Upper lobe of left lung (tissue), 6 donors: Measurements from ENCODE around the gene PLD5. TPM values are rescaled to one million over a fixed set of nuclear protein-coding genes. Genes with fewer than 3 reads are reported as not detected.
"Not testable (repeated sequence)": the region's sequence is repeated elsewhere in the genome, so short reads cannot be mapped to it uniquely, and the experiment has no call there.

Experiments used
- ATAC-seq, 2 donors: fragments of 200-7000 bp; cut with Tn5 transposase; one replicate each; pipeline ENCODE4 v1.9.1; 2022; ENCODE audit warnings: mild to moderate bottlenecking in 2 of 2, moderate library complexity in 2 of 2; ENCODE audit not compliant: low FRiP score in 2 of 2
- DNase-seq, 2 donors: peaks; one replicate each; pipeline ENCODE4 v3.0.0-alpha.2; 2019 to 2020
- H3K27ac ChIP-seq, 4 donors: fragments of 200-600 bp; sonication (generic); one replicate each; pipeline ENCODE4 v1.5.1; 2016 to 2019
- H3K27me3 ChIP-seq, 4 donors: fragments of 200-600 bp; sonication (generic); one replicate each; pipeline ENCODE4 v1.5.1; 2017 to 2019
- H3K36me3 ChIP-seq, 4 donors: fragments of 200-600 bp; sonication (generic); one replicate each; pipeline ENCODE4 v1.5.1; 2016 to 2019
- H3K4me1 ChIP-seq, 4 donors: fragments of 200-600 bp; sonication (generic); one replicate each; pipeline ENCODE4 v1.5.1; 2018 to 2019
- H3K4me3 ChIP-seq, 4 donors: fragments of 200-600 bp; sonication (generic); one replicate each; pipeline ENCODE4 v1.5.1; 2017 to 2019; ENCODE audit warnings: mild to moderate bottlenecking in 2 of 4, moderate library complexity in 1 of 4
- H3K9me3 ChIP-seq, 4 donors: fragments of 200-600 bp; sonication (generic); one replicate each; pipeline ENCODE4 v1.5.1; 2018 to 2019
- EP300 ChIP-seq, 4 donors: sonication (generic); formaldehyde crosslinking; IDR thresholded peaks; one replicate each; pipeline ENCODE4 v1.5.1; 2017; ENCODE audit warnings: antibody characterized with exemption in 4 of 4, control low read depth in 2 of 4
- POLR2A ChIP-seq, 4 donors: fragments of 450-650 bp; IDR thresholded peaks; one replicate each; pipeline ENCODE4 v1.5.1; 2016 to 2017; ENCODE audit warnings: antibody characterized with exemption in 4 of 4, mild to moderate bottlenecking in 2 of 4
- POLR2AphosphoS5 ChIP-seq, 2 donors: sonication (generic); formaldehyde crosslinking; IDR thresholded peaks; one replicate each; pipeline ENCODE4 v1.5.1; 2017; ENCODE audit warnings: antibody characterized with exemption in 2 of 2
- WGBS, 2 donors: methylation state at CpG; one replicate each; pipeline ENCODE4 v1.1.5; 2017 to 2018; 5-methylcytosine and 5-hydroxymethylcytosine counted together
- total RNA-seq, 6 donors: library from RNA; depleted of rRNA in 4 of 6; stranded (reverse); fragments of >200 nt in 4 of 6; gene quantifications; one replicate each; pipeline versions ENCODE4 v1.1.0 to v1.2.1, GENCODE V29; 2016 to 2021
- TF ChIP-seq, protein P1 (sequence below), 6 experiments: fragments of 450-650 bp in 4 of 6; fragments of 200-600 bp in 2 of 6; sonication (generic) in 2 of 6; IDR thresholded peaks; one replicate each; pipeline ENCODE4 v1.5.1; 2016 to 2019; ENCODE audit warnings: antibody characterized with exemption in 6 of 6
- donor health status: DM: no; HTN: no; CAD: no; lungs with moderate emphysema.
- donor health status: DM: no; HTN: yes; CAD: no; lungs with severe emphysema.

PLD5 gene
- total RNA-seq, 6 donors from 2014 or later, result under 0.01 to 1.9 (median 0.67) TPM

DNA sequence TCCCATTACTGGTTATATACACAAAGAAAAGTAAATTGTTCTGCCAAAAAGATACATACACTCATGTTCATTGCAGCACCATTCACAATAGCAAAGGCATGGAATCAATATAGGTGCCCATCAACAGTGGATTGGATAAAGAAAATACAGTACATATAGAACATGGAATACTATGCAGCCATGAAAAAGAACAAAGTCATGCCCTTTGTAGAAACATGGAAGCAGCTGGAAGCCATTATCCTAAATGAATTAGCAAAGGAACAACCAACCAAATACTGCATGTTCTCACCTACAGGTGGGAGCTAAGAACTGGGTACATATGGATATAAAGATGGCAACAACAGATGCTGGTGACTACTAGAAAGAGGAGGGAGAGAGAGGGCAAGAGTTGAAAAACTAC lies 132.6 kb downstream of the PLD5 start:
- ATAC-seq, result no peak

DNA sequence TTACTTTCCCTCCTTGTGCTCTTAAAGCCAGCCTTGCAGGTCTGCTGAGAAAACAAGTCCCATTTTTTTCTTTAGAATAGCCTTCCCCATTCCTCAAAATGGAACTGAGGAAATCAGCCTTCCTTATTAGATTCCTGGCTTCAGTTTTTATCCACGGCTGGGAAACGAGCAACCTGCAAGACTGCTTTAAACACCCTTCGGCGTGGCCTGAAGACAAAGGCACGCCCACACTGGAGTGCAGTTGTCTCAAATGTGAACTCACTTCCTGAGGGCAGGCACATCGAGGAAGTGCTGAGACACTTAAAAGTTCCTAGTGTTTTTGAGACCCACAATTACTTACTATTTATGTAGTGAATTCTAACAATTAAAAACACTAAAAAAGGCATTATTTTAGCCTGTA lies 148.4 kb downstream of the PLD5 start:
- not testable (repeated sequence) for H3K36me3 ChIP-seq, H3K4me1 ChIP-seq, H3K9me3 ChIP-seq, ATAC-seq, DNase-seq, H3K27me3 ChIP-seq, H3K27ac ChIP-seq, H3K4me3 ChIP-seq
- WGBS, 2 donors, result 56 to 65% methylated on average over 6 of the region's 6 CpGs

More for the DNA sequence above, 132.6 kb downstream of the PLD5 start:
- Histone ChIP-seq H3K9me3 (no peaks in the 10 kb centered on the region), H3K27ac (no peak overlapping the region), H3K36me3 (no peaks in the 10 kb centered on the region), H3K27me3 (no peaks in the 10 kb centered on the region), H3K4me1 (no peaks in the 10 kb centered on the region), H3K4me3 (no peak overlapping the region)
- DNase-seq, result no peak
- TF ChIP-seq POLR2A (IDR thresholded peaks at IDR 0.05) (no peak), EP300 (IDR thresholded peaks at IDR 0.05) (no peak), POLR2AphosphoS5 (IDR thresholded peaks at IDR 0.05) (no peak)
- TF ChIP-seq, protein P1, sequence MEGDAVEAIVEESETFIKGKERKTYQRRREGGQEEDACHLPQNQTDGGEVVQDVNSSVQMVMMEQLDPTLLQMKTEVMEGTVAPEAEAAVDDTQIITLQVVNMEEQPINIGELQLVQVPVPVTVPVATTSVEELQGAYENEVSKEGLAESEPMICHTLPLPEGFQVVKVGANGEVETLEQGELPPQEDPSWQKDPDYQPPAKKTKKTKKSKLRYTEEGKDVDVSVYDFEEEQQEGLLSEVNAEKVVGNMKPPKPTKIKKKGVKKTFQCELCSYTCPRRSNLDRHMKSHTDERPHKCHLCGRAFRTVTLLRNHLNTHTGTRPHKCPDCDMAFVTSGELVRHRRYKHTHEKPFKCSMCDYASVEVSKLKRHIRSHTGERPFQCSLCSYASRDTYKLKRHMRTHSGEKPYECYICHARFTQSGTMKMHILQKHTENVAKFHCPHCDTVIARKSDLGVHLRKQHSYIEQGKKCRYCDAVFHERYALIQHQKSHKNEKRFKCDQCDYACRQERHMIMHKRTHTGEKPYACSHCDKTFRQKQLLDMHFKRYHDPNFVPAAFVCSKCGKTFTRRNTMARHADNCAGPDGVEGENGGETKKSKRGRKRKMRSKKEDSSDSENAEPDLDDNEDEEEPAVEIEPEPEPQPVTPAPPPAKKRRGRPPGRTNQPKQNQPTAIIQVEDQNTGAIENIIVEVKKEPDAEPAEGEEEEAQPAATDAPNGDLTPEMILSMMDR (IDR thresholded peaks at IDR 0.05), result no peak

DNA sequence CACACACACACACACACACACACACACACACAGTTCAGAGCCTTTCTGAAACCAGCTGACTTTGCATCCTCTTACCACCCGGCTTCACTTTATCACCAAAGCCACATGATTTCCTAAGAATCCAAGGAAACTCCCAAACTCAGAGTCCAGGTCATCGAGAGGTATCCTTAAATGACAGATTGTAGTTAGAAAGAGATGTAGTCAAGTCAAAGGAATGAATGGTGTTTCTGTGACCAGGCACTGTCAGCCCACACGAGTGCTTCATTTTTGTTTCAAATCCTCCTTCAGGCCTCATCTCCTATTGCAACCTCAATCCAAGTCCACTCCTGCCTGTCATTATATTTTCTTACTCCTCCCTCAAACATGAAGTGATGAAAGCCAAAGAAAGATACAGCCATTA lies 174.1 kb downstream of the PLD5 start:
- not testable (repeated sequence) for H3K36me3 ChIP-seq, H3K4me3 ChIP-seq, DNase-seq, H3K9me3 ChIP-seq, H3K27ac ChIP-seq, ATAC-seq, H3K4me1 ChIP-seq, H3K27me3 ChIP-seq
- 58 to 65% methylated on average over 3 of the region's 3 CpGs for WGBS, 2 donors

DNA sequence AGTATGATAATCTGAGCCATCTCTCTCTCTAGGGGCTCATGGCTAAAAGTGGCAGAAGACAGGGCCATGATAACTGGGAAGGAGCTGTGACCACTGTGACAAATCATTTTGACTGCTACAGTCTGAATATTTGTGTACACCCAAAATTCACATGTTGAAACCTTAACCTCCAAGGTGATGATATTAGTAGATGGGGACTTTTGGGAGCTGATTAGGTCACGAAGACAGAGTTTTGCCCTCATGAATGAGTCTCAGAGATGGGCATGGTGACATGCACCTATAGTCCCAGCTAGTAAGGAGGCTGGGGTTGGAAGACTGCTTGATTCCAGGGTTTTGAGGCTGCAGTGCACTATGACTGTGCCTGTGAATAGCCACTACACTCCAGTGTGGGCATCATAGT lies 174.9 kb downstream of the PLD5 start:
- Histone ChIP-seq H3K4me3 (no peak overlapping the region), H3K36me3 (no peaks in the 10 kb centered on the region), H3K27me3 (no peaks in the 10 kb centered on the region), H3K4me1 (no peaks in the 10 kb centered on the region), H3K27ac (no peak overlapping the region), H3K9me3 (no peaks in the 10 kb centered on the region)
- 73 to 75% methylated on average over 1 of the region's 1 CpG for WGBS, 2 donors
- ATAC-seq (no peak), DNase-seq (no peak)
- TF ChIP-seq POLR2AphosphoS5 (IDR thresholded peaks at IDR 0.05) (no peak), EP300 (IDR thresholded peaks at IDR 0.05) (no peak), POLR2A (IDR thresholded peaks at IDR 0.05) (no peak)
- TF ChIP-seq, protein P1 (IDR thresholded peaks at IDR 0.05), result no peak

DNA sequence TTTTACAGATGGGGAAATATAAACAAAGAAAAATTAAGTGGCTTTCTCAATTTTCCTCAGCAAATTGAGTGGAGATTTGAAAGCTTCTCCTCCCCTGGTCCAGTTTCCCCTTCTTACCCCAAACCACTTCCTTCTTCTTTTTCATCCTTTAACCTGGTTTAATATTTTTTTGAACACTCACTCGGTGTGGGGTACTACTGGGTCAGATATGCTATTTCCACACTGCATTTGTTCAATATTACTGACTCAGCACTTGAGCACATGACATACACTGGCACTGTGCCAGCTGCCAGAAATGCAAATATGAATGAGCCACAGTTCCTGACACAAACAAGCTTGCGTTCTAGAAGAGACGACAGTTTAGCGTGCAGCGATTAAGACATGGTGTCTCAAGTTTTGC lies 193.6 kb downstream of the PLD5 start:
- DNase-seq, H3K4me1 ChIP-seq, ATAC-seq, H3K4me3 ChIP-seq, H3K27ac ChIP-seq, H3K9me3 ChIP-seq, H3K36me3 ChIP-seq, H3K27me3 ChIP-seq: not testable (repeated sequence)
- WGBS, 2 donors, result 31 to 38% methylated on average over 5 of the region's 5 CpGs

DNA sequence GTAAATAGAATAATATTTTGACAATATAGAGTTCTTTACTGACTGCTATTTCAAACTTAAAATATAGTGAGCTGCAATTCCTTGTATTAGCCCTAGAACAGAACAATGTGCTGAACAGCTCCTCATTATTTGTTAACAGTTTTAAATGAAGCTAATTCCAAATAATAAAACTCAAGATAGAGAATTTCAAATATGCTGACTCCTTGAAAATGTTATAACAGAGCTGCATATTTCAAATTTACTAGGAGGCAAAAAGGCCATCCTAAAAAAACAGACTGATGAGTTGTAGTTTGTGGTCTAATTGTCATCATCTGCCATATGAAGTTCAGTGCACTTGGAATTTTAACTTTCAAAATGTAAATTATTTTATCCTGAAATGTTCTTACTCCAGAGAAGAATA lies 197.1 kb downstream of the PLD5 start:
- not testable (repeated sequence) for H3K4me3 ChIP-seq, ATAC-seq, DNase-seq, H3K27ac ChIP-seq, H3K27me3 ChIP-seq, H3K9me3 ChIP-seq, H3K36me3 ChIP-seq, H3K4me1 ChIP-seq

DNA sequence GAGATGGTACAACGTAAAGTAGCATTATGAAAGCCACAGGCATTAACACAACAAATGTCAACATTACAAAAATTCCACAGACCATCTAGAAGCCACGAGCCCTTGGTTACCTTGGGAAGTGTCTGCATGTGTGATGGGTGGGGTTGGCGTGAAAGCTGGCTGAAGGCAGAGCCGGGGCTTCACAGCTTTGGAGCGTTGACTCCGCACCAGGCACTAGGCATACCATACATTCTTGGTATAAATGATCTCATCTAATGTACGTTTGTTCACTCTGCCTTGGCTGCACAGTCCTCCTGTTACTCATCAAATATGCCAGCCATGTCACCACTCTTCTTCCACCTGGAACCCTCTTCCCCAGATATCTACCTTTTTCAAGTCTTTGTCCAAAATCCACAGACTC lies 202.5 kb downstream of the PLD5 start:
- DNase-seq, H3K9me3 ChIP-seq, ATAC-seq, H3K4me1 ChIP-seq, H3K36me3 ChIP-seq, H3K27ac ChIP-seq, H3K4me3 ChIP-seq, H3K27me3 ChIP-seq: not testable (repeated sequence)
- WGBS, 2 donors, result 55 to 59% methylated on average over 7 of the region's 7 CpGs

DNA sequence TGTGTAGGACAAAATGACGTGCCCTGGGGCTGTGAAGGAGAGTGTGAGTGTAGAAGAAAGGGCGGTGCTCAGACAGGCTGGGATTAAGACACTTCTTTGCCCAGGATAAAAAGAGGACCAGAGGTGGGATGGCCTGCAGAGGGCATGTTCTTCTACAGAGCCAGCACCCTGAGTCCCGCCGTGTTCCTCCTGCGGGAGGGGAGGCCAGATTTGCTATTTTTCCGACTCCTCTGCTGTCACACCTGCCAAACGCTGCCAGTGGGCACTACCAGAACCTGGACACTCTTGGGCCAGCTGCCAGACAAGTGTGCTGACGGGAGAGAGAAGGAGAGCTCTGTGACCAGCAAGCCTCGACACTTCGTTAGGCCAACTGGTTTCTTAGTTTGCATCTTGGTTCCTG lies 206.4 kb downstream of the PLD5 start:
- ATAC-seq (no peak), DNase-seq (no peak)
- no peaks in the 10 kb centered on the region for H3K4me1 ChIP-seq
- no peak overlapping the region for H3K4me3 ChIP-seq
- H3K27me3 ChIP-seq, result no peaks in the 10 kb centered on the region
- H3K27ac ChIP-seq, result no peak overlapping the region
- no peaks in the 10 kb centered on the region for H3K9me3 ChIP-seq
- TF ChIP-seq, protein P1 (IDR thresholded peaks at IDR 0.05), result no peak
- TF ChIP-seq POLR2AphosphoS5 (IDR thresholded peaks at IDR 0.05), result no peak
- TF ChIP-seq EP300 (IDR thresholded peaks at IDR 0.05), result no peak
- TF ChIP-seq POLR2A (IDR thresholded peaks at IDR 0.05), result no peak
- no peaks in the 10 kb centered on the region for H3K36me3 ChIP-seq
- WGBS, 2 donors, result 81 to 84% methylated on average over 8 to 10 of the region's 10 CpGs

DNA sequence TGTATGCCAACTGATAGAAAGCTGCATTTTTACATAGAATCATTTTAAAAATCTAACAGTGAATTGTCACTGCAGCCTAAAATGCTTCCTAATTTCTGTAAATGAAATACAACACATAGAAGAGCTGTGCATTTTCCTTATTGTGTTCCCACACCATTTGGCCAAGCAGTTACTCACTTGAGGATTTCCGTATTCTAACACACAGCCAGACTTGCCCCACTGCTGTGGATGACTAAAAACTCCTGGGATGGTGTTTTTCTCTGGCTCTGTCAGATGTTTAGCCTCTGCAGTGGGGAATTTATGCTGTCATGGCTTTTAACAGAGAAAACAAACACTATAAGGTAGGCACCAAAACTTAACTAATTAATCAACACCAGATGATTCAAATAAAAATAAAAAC lies 209.6 kb downstream of the PLD5 start:
- not testable (repeated sequence) for H3K4me1 ChIP-seq, ATAC-seq, H3K9me3 ChIP-seq, H3K36me3 ChIP-seq, H3K27me3 ChIP-seq, H3K27ac ChIP-seq, H3K4me3 ChIP-seq, DNase-seq
- 80 to 94% methylated on average over 1 of the region's 1 CpG for WGBS, 2 donors

DNA sequence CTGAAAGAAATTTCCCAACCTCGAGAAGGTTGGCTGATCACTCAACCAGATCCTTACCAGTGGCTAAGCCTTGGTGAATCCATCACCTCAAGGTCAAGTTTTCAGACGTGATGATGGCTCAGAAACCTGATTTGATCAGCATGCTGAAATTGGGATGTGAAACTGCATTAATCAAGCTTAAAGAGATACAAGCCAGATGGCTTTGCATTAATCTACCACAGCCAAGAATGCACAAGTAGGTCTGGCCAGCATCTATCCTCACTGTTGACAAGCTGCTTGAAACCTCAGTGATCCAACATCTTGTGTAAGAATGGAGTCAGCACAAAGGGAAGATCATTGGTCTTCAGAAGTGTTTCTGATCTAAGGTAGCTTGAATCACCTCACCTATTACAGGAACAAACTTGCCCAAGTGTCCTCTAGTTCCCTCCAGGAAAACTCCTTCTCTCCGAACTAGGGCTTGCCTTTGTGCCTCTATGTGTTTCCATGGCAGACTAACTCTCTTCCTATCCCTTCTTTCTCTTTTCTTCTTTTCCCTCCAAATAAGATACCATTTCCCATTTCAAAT lies 210.3 kb downstream of the PLD5 start:
- not testable (repeated sequence) for H3K4me3 ChIP-seq, H3K27ac ChIP-seq
- WGBS, 2 donors, result 64 to 73% methylated on average over 3 of the region's 3 CpGs

More for the DNA sequence above, 210.3 kb downstream of the PLD5 start:
- H3K4me1 ChIP-seq, ATAC-seq, H3K36me3 ChIP-seq, DNase-seq, H3K27me3 ChIP-seq, H3K9me3 ChIP-seq: not testable (repeated sequence)
